MM.1S (cell line): ENCODE results near the gene TECPR2.
"Not testable (repeated sequence)": the region's sequence is repeated elsewhere in the genome, so short reads cannot be mapped to it uniquely, and the experiment has no call there.

Experiments
- DNase-seq: peaks from one replicate; pipeline ENCODE4 v3.0.0-alpha.2; 2015
- H2AFZ ChIP-seq: fragments of 300-600 bp; sonication (generic); 2 replicates; pipeline ENCODE4 v1.6.0; 2016; ENCODE audit warnings: antibody characterized with exemption, low read length
- H3F3A ChIP-seq: fragments of 300-600 bp; sonication (generic); 2 replicates; pipeline ENCODE4 v1.6.1; 2016; ENCODE audit warnings: mild to moderate bottlenecking, antibody characterized with exemption, low read length, moderate library complexity, mixed read lengths; ENCODE audit not compliant: insufficient read depth
- H3K27ac ChIP-seq: fragments of 300-600 bp; sonication (generic); 2 replicates; pipeline ENCODE4 v1.5.1; 2016; ENCODE audit warnings: mild to moderate bottlenecking, low read length
- H3K27me3 ChIP-seq: fragments of 300-600 bp; sonication (generic); replicated peaks from 2 replicates; pipeline ENCODE4 v1.6.0; 2016; ENCODE audit warnings: low read length; ENCODE audit not compliant: insufficient read depth
- H3K36me3 ChIP-seq: fragments of 300-600 bp; sonication (generic); replicated peaks from 2 replicates; pipeline ENCODE4 v1.6.1; 2016; ENCODE audit warnings: mild to moderate bottlenecking, low read length, mixed read lengths; ENCODE audit not compliant: insufficient read depth
- H3K4me1 ChIP-seq: fragments of 300-600 bp; sonication (generic); 2 replicates; pipeline ENCODE4 v1.6.1; 2016; ENCODE audit warnings: low read length, mixed read lengths
- H3K4me2 ChIP-seq: fragments of 300-600 bp; sonication (generic); 2 replicates; pipeline ENCODE4 v1.6.0; 2016; ENCODE audit warnings: low read depth, low read length
- H3K4me3 ChIP-seq: fragments of 300-600 bp; sonication (generic); 2 replicates; pipeline ENCODE4 v1.5.1; 2016; ENCODE audit warnings: low read length, mixed read lengths
- H3K79me2 ChIP-seq: fragments of 300-600 bp; sonication (generic); 2 replicates; pipeline ENCODE4 v1.6.1; 2016; ENCODE audit warnings: mixed run types, low read length, mixed read lengths
- H3K9ac ChIP-seq: fragments of 300-600 bp; sonication (generic); 2 replicates; pipeline ENCODE4 v1.6.1; 2016; ENCODE audit warnings: low read length, mixed read lengths
- H3K9me2 ChIP-seq: fragments of 300-600 bp; sonication (generic); replicated peaks from 2 replicates; pipeline ENCODE4 v1.6.1; 2016; ENCODE audit warnings: mild to moderate bottlenecking, low read length, mixed read lengths; ENCODE audit not compliant: insufficient read depth
- H3K9me3 ChIP-seq: fragments of 300-600 bp; sonication (generic); replicated peaks from 2 replicates; pipeline ENCODE4 v1.6.1; 2016; ENCODE audit warnings: mild to moderate bottlenecking, low read length, mixed read lengths; ENCODE audit not compliant: insufficient read depth
- H4K20me1 ChIP-seq: fragments of 300-600 bp; sonication (generic); 2 replicates; pipeline ENCODE4 v1.6.1; 2016; ENCODE audit warnings: mild to moderate bottlenecking, low read length, moderate library complexity, mixed read lengths; ENCODE audit not compliant: insufficient read depth
- EZH2 ChIP-seq: fragments of 300-600 bp; sonication (generic); optimal IDR thresholded peaks from 2 replicates; pipeline ENCODE3; 2017; ENCODE audit warnings: low read depth, mild to moderate bottlenecking, antibody characterized with exemption, low read length, mixed read lengths
- EZH2phosphoT487 ChIP-seq: fragments of 300-600 bp; sonication (generic); IDR thresholded peaks from 2 replicates; pipeline ENCODE4 v1.6.1; 2018; ENCODE audit warnings: antibody characterized with exemption, low read length
- TF ChIP-seq, protein P1 (sequence below): fragments of 300-600 bp; sonication (generic); IDR thresholded peaks from 2 replicates; pipeline ENCODE4 v1.5.1; 2016; ENCODE audit warnings: antibody characterized with exemption, low read length, mixed read lengths

Gene TECPR2

DNA sequence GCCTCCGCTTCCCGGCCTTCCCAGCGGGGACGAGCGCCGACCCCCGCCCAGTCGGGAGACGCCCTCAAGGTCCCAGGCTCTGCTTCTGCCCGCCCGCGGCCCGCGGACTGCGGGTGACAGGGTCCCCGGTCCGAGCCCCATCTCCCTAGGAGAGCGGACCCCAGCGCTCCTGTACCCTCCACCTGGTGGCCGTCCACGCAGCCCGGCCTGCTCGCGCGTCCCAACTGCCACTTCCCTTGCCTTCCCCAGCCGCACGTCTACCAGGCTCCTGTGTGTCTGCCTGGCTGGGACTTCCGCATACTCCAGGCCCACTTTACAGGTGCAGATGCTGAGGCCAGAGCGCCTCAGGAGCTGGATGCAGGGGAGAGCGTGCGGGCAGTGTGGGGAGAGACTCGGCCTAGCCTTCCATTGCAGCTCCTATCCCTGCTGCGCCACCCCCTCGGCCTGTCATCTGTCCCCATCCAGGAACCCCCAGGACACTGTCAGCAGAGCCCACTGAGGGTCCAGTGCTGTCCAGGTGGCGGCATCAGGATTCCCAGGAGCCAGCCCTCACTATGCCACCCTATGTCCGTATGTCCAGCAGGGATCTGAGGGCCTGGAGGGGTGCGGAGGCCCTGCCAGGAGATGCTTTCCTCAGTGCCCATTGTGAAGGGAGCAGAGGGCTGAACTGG is 154.8 kb downstream of the TECPR2 start:
- H3K4me2 ChIP-seq: no peak overlapping the region
- H3K27ac ChIP-seq: no peak overlapping the region
- no peak overlapping the region for H3K9ac ChIP-seq
- H4K20me1 ChIP-seq: no peaks in the 10 kb centered on the region
- H3K27me3 ChIP-seq: no peaks in the 10 kb centered on the region
- no peaks in the 10 kb centered on the region for H3K9me2 ChIP-seq
- no peaks in the 10 kb centered on the region for H3K36me3 ChIP-seq
- H3K4me3 ChIP-seq: no peak overlapping the region
- H3F3A ChIP-seq: no peaks in the 10 kb centered on the region
- DNase-seq: no peak
- no peaks in the 10 kb centered on the region for H3K9me3 ChIP-seq
- H3K79me2 ChIP-seq: no peaks in the 10 kb centered on the region
- no peak for TF ChIP-seq EZH2
- no peak for TF ChIP-seq EZH2phosphoT487
- TF ChIP-seq, protein P1, sequence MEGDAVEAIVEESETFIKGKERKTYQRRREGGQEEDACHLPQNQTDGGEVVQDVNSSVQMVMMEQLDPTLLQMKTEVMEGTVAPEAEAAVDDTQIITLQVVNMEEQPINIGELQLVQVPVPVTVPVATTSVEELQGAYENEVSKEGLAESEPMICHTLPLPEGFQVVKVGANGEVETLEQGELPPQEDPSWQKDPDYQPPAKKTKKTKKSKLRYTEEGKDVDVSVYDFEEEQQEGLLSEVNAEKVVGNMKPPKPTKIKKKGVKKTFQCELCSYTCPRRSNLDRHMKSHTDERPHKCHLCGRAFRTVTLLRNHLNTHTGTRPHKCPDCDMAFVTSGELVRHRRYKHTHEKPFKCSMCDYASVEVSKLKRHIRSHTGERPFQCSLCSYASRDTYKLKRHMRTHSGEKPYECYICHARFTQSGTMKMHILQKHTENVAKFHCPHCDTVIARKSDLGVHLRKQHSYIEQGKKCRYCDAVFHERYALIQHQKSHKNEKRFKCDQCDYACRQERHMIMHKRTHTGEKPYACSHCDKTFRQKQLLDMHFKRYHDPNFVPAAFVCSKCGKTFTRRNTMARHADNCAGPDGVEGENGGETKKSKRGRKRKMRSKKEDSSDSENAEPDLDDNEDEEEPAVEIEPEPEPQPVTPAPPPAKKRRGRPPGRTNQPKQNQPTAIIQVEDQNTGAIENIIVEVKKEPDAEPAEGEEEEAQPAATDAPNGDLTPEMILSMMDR: no peak
- no peak overlapping the region for H2AFZ ChIP-seq
- H3K4me1 ChIP-seq: no peaks in the 10 kb centered on the region

DNA sequence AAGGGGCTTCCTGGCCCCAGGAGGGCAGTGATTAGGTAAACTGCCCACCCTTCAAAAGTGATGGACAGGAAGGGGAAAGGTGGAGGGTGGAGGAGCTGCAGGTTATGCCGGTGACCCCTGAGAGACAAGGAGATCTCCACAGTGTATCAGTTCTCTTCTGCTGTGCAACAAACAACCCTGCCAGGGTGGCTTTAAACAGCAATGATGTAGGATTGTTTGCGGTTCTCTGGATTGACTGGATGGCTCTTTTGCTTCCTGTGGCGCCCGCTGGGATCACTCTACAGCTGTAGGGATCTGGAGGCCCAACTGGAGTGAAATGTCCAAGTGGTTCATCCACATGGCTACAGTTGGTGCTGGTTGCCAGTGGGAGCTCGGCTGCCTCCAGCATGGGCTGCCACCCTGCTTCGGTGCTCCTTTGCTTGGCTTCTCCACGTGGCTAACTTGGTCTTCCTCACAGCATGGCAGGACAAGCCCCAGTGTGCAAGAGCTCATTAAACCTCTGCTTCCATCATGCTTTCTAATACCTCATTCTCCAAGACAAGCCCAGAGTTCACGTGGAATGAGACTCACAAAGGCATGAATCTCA is 155.4 kb downstream of the TECPR2 start:
- no peak for DNase-seq
- Histone ChIP-seq H3K4me3 (no peak overlapping the region), H3K9ac (no peak overlapping the region), H2AFZ (no peak overlapping the region), H3K9me2 (no peaks in the 10 kb centered on the region), H3K36me3 (no peaks in the 10 kb centered on the region), H3F3A (no peaks in the 10 kb centered on the region), H3K27ac (no peak overlapping the region), H4K20me1 (no peaks in the 10 kb centered on the region), H3K27me3 (no peaks in the 10 kb centered on the region), H3K4me1 (no peaks in the 10 kb centered on the region), H3K9me3 (no peaks in the 10 kb centered on the region), H3K79me2 (no peaks in the 10 kb centered on the region), H3K4me2 (no peak overlapping the region)
- TF ChIP-seq EZH2phosphoT487: no peak
- TF ChIP-seq, protein P1: no peak
- no peak for TF ChIP-seq EZH2

DNA sequence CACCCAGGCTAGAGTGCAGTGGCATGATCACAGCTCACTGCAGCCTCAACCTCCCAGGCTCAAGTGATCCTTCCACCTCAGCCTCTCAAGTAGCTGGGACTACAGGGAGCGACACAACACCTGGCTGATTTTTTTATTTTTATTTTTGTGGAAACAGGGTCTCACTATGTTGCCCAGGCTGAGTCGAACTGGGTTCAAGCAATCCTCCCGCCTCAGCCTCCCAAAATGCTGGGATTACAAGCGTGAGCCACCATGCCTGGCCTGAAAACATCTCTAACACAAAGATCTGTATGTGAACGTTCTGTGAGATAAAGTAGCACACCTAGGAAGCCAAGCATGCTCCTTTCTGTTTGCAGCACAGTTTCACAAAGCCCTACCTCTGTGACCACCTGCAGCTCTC is 157.0 kb downstream of the TECPR2 start:
- H3K9ac ChIP-seq, H3K9me3 ChIP-seq, H3K79me2 ChIP-seq, H3K4me3 ChIP-seq, H4K20me1 ChIP-seq, H3K9me2 ChIP-seq, H3F3A ChIP-seq, H3K4me1 ChIP-seq, H3K4me2 ChIP-seq, H3K36me3 ChIP-seq, H3K27ac ChIP-seq, DNase-seq, H3K27me3 ChIP-seq, H2AFZ ChIP-seq: not testable (repeated sequence)

DNA sequence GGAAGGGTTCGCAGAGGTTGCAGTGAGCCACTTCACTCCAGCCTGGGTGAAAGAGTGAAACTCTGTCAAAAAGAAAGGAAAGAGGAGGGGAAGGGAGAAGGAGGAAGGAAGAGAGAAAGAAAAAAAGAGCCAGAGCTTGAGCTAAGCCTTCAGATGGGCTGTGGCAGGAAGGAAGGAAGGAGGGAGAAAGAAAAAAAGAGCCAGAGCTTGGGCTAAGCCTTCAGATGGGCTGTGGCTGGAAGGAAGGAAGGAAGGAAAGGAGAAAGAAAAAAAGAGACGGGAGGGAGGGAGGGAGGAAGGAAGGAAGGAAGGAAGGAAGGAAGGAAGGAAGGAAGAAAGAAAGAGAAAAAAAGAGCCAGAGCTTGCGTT is 160.4 kb downstream of the TECPR2 start:
- no peaks in the 10 kb centered on the region for H3K9me3 ChIP-seq
- H3K9me2 ChIP-seq: no peaks in the 10 kb centered on the region
- TF ChIP-seq EZH2 (no peak), EZH2phosphoT487 (no peak)
- TF ChIP-seq, protein P1: no peak
- H3K4me2 ChIP-seq: no peak overlapping the region
- H4K20me1 ChIP-seq: no peaks in the 10 kb centered on the region
- H3K4me3 ChIP-seq: no peak overlapping the region
- no peaks in the 10 kb centered on the region for H3K27me3 ChIP-seq
- no peaks in the 10 kb centered on the region for H3K4me1 ChIP-seq
- no peak overlapping the region for H2AFZ ChIP-seq
- DNase-seq: no peak
- H3K27ac ChIP-seq: no peak overlapping the region
- no peaks in the 10 kb centered on the region for H3K79me2 ChIP-seq
- no peak overlapping the region for H3K9ac ChIP-seq
- H3F3A ChIP-seq: 0 out of 2 replicates have a peak, but pooled peaks cover 6% of the 10 kb centered on the region
- no peaks in the 10 kb centered on the region for H3K36me3 ChIP-seq
